Measurements from ENCODE around the gene USH2A.

Gene USH2A

GRCh38 chr1:216205176-216205575 lies 218.1 kb downstream of the USH2A start:
- POLR2A ChIA-PET: no interaction called here
- CTCF ChIA-PET: interaction anchor here (1.6 kb wide), 1 partner anchor 16 kb away, joined by 4 read pairs; no protein-coding TSS in a partner anchor
- TF ChIP-seq CTCF (IDR thresholded peaks at IDR 0.05; ENCODE audit: control extremely low read depth, extremely low read depth, low read depth, missing control alignments): no peak
- no peak for DNase-seq (ENCODE audit: extremely low spot score)

GRCh38 chr1:216201946-216202345 lies 221.3 kb downstream of the USH2A start:
- ChIA-PET POLR2A (no interaction called here), CTCF (interaction anchor here (1.3 to 2.0 kb wide), 2 partner anchors 9 to 19 kb away, joined by 3 to 7 read pairs; no protein-coding TSS in a partner anchor)
- TF ChIP-seq CTCF (IDR thresholded peaks at IDR 0.05; ENCODE audit: control extremely low read depth, extremely low read depth, low read depth, missing control alignments): no peak
- DNase-seq (ENCODE audit: extremely low spot score): no peak

GRCh38 chr1:216200941-216201340 lies 222.3 kb downstream of the USH2A start:
- ChIA-PET CTCF (interaction anchor here (1.3 to 2.7 kb wide), 2 partner anchors 10 to 20 kb away, joined by 3 to 7 read pairs; no protein-coding TSS in a partner anchor), POLR2A (interaction anchor here (0.6 kb wide), 1 partner anchor 1523 kb away, joined by 6 read pairs; no protein-coding TSS in a partner anchor)
- no peak for TF ChIP-seq CTCF (IDR thresholded peaks at IDR 0.05; ENCODE audit: control extremely low read depth, extremely low read depth, low read depth, missing control alignments)
- no peak for DNase-seq (ENCODE audit: extremely low spot score)

- CTCF ChIA-PET: interaction anchor here (3.0 kb wide), 1 partner anchor 26 kb away, joined by 16 read pairs; no protein-coding TSS in a partner anchor
- no peak for TF ChIP-seq CTCF (IDR thresholded peaks at IDR 0.05; ENCODE audit: control extremely low read depth, extremely low read depth, low read depth, missing control alignments)
- DNase-seq (ENCODE audit: extremely low spot score): no peak
- POLR2A ChIA-PET: no interaction called here
These were observed 228.5 kb downstream of the USH2A start for GRCh38 chr1:216194721-216195120.

- POLR2A ChIA-PET: no interaction called here
- CTCF ChIA-PET: interaction anchor here (1.2 kb wide), 1 partner anchor 27 kb away, joined by 7 read pairs; no protein-coding TSS in a partner anchor
- no peak for TF ChIP-seq CTCF (IDR thresholded peaks at IDR 0.05; ENCODE audit: control extremely low read depth, extremely low read depth, low read depth, missing control alignments)
- DNase-seq (ENCODE audit: extremely low spot score): no peak
These were observed 229.3 kb downstream of the USH2A start for GRCh38 chr1:216193839-216194443.

GRCh38 chr1:216190438-216190837 lies 232.8 kb downstream of the USH2A start:
- no peak for TF ChIP-seq CTCF (IDR thresholded peaks at IDR 0.05; ENCODE audit: control extremely low read depth, extremely low read depth, low read depth, missing control alignments)
- ChIA-PET POLR2A (no interaction called here), CTCF (no interaction called here)
- DNase-seq (ENCODE audit: extremely low spot score): no peak
